OCI-LY1 (cell line): ENCODE measurements around the gene LHFPL2.

Experiments used
- H2AFZ ChIP-seq: fragments of 200-600 bp; sonication (generic), shearing (Covaris generic); 2 replicates; pipeline ENCODE4 v1.6.0; 2014; ENCODE audit warnings: antibody characterized with exemption, mild to moderate bottlenecking, low read length
- H3F3A ChIP-seq: fragments of 200-600 bp; sonication (generic), shearing (Covaris generic); 2 replicates; pipeline ENCODE4 v1.6.0; 2014; ENCODE audit warnings: mild to moderate bottlenecking, antibody characterized with exemption, low read length, moderate library complexity; ENCODE audit not compliant: insufficient read depth
- H3K27ac ChIP-seq: fragments of 200-600 bp; sonication (generic); 2 replicates; pipeline ENCODE4 v1.5.1; 2014; ENCODE audit warnings: low read length, mixed run types, mild to moderate bottlenecking, low read depth; ENCODE audit not compliant: poor library complexity, severe bottlenecking
- H3K27me3 ChIP-seq: fragments of 200-600 bp; sonication (generic); 2 replicates; pipeline ENCODE4 v1.6.0; 2014; ENCODE audit warnings: antibody characterized with exemption, mild to moderate bottlenecking, low read length, moderate library complexity; ENCODE audit not compliant: insufficient read depth
- H3K36me3 ChIP-seq: fragments of 200-600 bp; sonication (generic); 2 replicates; pipeline ENCODE4 v1.6.1; 2014; ENCODE audit warnings: mild to moderate bottlenecking, antibody characterized with exemption, low read length, moderate library complexity, mixed read lengths; ENCODE audit not compliant: insufficient read depth
- H3K4me1 ChIP-seq: fragments of 200-600 bp; sonication (generic); 2 replicates; pipeline ENCODE4 v1.5.1; 2014; ENCODE audit warnings: mild to moderate bottlenecking, low read length, moderate library complexity; ENCODE audit not compliant: insufficient read depth, severe bottlenecking
- H3K4me2 ChIP-seq: fragments of 200-600 bp; sonication (generic), shearing (Covaris generic); 2 replicates; pipeline ENCODE4 v1.6.1; 2014; ENCODE audit warnings: low read length
- H3K4me3 ChIP-seq: fragments of 200-600 bp; sonication (generic); 2 replicates; pipeline ENCODE4 v1.5.1; 2014; ENCODE audit warnings: low read length, low read depth, mild to moderate bottlenecking, mixed read lengths; ENCODE audit not compliant: poor library complexity, severe bottlenecking
- H3K79me2 ChIP-seq: fragments of 200-600 bp; shearing (Covaris generic); 2 replicates; pipeline ENCODE4 v1.6.1; 2016; ENCODE audit warnings: mixed run types, low read length, mixed read lengths; ENCODE audit not compliant: insufficient read depth
- H3K9ac ChIP-seq: fragments of 200-600 bp; sonication (generic), shearing (Covaris generic); 2 replicates; pipeline ENCODE4 v1.6.1; 2014; ENCODE audit warnings: mild to moderate bottlenecking, low read length, mixed read lengths
- H3K9me2 ChIP-seq: fragments of 200-600 bp; sonication (generic), shearing (Covaris generic); 2 replicates; pipeline ENCODE4 v1.6.1; 2014; ENCODE audit warnings: low read depth, mild to moderate bottlenecking, low read length, mixed read lengths
- H3K9me3 ChIP-seq: fragments of 200-600 bp; shearing (Covaris generic); 2 replicates; pipeline ENCODE4 v1.6.1; 2014; ENCODE audit warnings: low read length, mixed read lengths
- H4K20me1 ChIP-seq: fragments of 200-600 bp; sonication (generic), shearing (Covaris generic); 2 replicates; pipeline ENCODE4 v1.6.0; 2016; ENCODE audit warnings: mild to moderate bottlenecking, low read length; ENCODE audit not compliant: insufficient read depth
- CTCF ChIP-seq: fragments of 200-600 bp; sonication (generic), shearing (Covaris generic); IDR thresholded peaks from 2 replicates; pipeline ENCODE4 v1.5.1; 2017; ENCODE audit warnings: mild to moderate bottlenecking, antibody characterized with exemption, low read length, moderate library complexity, mixed read lengths
- EZH2 ChIP-seq: fragments of 200-600 bp; sonication (generic), shearing (Covaris generic); IDR thresholded peaks from 2 replicates; pipeline ENCODE4 v1.8.0; 2017; ENCODE audit warnings: borderline replicate concordance, mixed run types, mild to moderate bottlenecking, antibody characterized with exemption, low read length, moderate library complexity, mixed read lengths

LHFPL2 gene

GRCh38 chr5:78495800-78496199 lies 152.8 kb downstream of the LHFPL2 start:
- TF ChIP-seq EZH2 (no peak), CTCF (no peak)
- Histone ChIP-seq H3K4me1 (peaks cover 78% of the 10 kb centered on the region), H3K27ac (peak overlapping the region; percentile 98), H4K20me1 (no peaks in the 10 kb centered on the region), H3F3A (no peaks in the 10 kb centered on the region), H3K4me2 (no peak overlapping the region; the same call in 1 of the 2 replicates), H3K4me3 (no peak overlapping the region), H2AFZ (no peak overlapping the region), H3K9ac (no peak overlapping the region), H3K36me3 (peaks cover 20% of the 10 kb centered on the region), H3K9me3 (no peaks in the 10 kb centered on the region), H3K79me2 (peaks cover 43% of the 10 kb centered on the region), H3K27me3 (no peaks in the 10 kb centered on the region), H3K9me2 (no peaks in the 10 kb centered on the region)

GRCh38 chr5:78492650-78493049 lies 155.9 kb downstream of the LHFPL2 start:
- Histone ChIP-seq H3K27ac (peak overlapping the region; percentile 98), H4K20me1 (no peaks in the 10 kb centered on the region), H3K79me2 (peaks cover 21% of the 10 kb centered on the region), H3K9me2 (no peaks in the 10 kb centered on the region), H3K4me2 (no peak overlapping the region), H3K9ac (no peak overlapping the region), H3K27me3 (no peaks in the 10 kb centered on the region), H3K4me1 (peaks cover 46% of the 10 kb centered on the region), H3F3A (no peaks in the 10 kb centered on the region), H3K4me3 (no peak overlapping the region), H2AFZ (no peak overlapping the region), H3K36me3 (peaks cover 49% of the 10 kb centered on the region), H3K9me3 (no peaks in the 10 kb centered on the region)
- TF ChIP-seq CTCF (no peak), EZH2 (no peak)

- peaks cover 42% of the 10 kb centered on the region for H3K4me1 ChIP-seq
- H3K79me2 ChIP-seq: peaks cover 19% of the 10 kb centered on the region
- no peaks in the 10 kb centered on the region for H3F3A ChIP-seq
- H3K27ac ChIP-seq: peak overlapping the region; percentile 98
- no peak overlapping the region for H3K4me3 ChIP-seq
- no peak overlapping the region for H2AFZ ChIP-seq
- no peaks in the 10 kb centered on the region for H3K9me2 ChIP-seq
- H4K20me1 ChIP-seq: no peaks in the 10 kb centered on the region
- H3K4me2 ChIP-seq: no peak overlapping the region
- H3K9me3 ChIP-seq: no peaks in the 10 kb centered on the region
- no peaks in the 10 kb centered on the region for H3K27me3 ChIP-seq
- no peak overlapping the region for H3K9ac ChIP-seq
- TF ChIP-seq EZH2 (no peak), CTCF (peak; percentile 37; the same call in 1 of the 2 replicates)
- peaks cover 54% of the 10 kb centered on the region for H3K36me3 ChIP-seq
Observed at GRCh38 chr5:78492224-78492623, 156.3 kb downstream of the LHFPL2 start.
